ENCODE measurements around the gene CNTRL. TPM values are rescaled to one million over a fixed set of nuclear protein-coding genes. Genes with fewer than 3 reads are reported as not detected.

The CNTRL gene
- total RNA-seq, 4 donors from 2014 or later = 9.9 to 23.0 (median 15.4) TPM

- DNase-seq = no peak
- no peak overlapping the region for H3K27ac ChIP-seq
- no peaks in the 10 kb centered on the region for H3K27me3 ChIP-seq
- no peak for TF ChIP-seq CTCF (IDR thresholded peaks at IDR 0.05)
- no peak for TF ChIP-seq POLR2A (IDR thresholded peaks at IDR 0.05)
- 95 to 99% methylated on average over 2 of the region's 2 CpGs for WGBS, 2 donors
- peaks cover 9 to 43% of the 10 kb centered on the region in 2 donors for H3K36me3 ChIP-seq
- intact Hi-C loops (cut with DNase I) = no loop called here
- no peak overlapping the region for H3K4me3 ChIP-seq (replicated peaks in 1 of 3)
- no peaks in the 10 kb centered on the region for H3K4me1 ChIP-seq
- no peaks in the 10 kb centered on the region for H3K9me3 ChIP-seq
Observed at GRCh38 chr9:121143771-121144170, 69.0 kb downstream of the CNTRL start.

DNA sequence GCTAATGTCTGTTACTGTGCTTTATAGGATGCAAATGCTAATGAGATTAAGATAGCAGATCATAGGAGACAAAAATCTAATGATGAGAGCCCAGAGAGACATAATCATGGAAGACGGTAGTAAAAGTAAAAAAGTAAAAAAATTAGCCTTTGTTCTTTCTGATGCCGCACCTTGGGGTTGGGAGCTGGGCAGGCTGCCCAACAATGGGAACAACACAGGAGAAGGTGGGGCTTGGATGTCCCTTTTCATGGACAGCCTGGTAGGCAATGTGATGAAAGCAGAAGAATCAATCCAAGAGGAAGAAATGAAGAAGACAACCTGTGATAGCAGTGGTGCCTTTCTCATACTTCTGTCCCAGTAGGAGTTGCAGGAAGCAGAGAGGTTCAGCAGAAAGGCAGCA lies 69.7 kb downstream of the CNTRL start:
- DNase-seq = no peak
- 93 to 97% methylated on average over 2 of the region's 2 CpGs for WGBS, 2 donors
- peaks cover 9 to 39% of the 10 kb centered on the region in 2 donors for H3K36me3 ChIP-seq
- intact Hi-C loops (cut with DNase I) = no loop called here
- H3K27me3 ChIP-seq = no peaks in the 10 kb centered on the region
- H3K27ac ChIP-seq = no peak overlapping the region
- no peaks in the 10 kb centered on the region for H3K4me1 ChIP-seq
- H3K4me3 ChIP-seq (replicated peaks in 1 of 3) = no peak overlapping the region
- TF ChIP-seq POLR2A (IDR thresholded peaks at IDR 0.05) = no peak
- TF ChIP-seq CTCF (IDR thresholded peaks at IDR 0.05) = no peak
- no peaks in the 10 kb centered on the region for H3K9me3 ChIP-seq

DNA sequence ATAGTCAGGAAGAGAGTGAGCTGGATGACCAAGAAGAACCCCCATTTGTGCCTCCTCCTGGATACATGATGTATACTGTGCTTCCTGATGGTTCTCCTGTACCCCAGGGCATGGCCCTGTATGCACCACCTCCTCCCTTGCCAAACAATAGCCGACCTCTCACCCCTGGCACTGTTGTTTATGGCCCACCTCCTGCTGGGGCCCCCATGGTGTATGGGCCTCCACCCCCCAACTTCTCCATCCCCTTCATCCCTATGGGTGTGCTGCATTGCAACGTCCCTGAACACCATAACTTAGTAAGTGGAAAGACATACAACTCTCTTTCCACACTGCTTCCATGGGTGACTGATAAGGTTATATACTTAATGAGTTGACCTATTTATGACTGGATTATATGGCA lies 75.4 kb downstream of the CNTRL start:
- H3K4me1 ChIP-seq = no peaks in the 10 kb centered on the region
- H3K4me3 ChIP-seq (replicated peaks in 1 of 3) = no peak overlapping the region
- H3K36me3 ChIP-seq = peaks cover 4 to 18% of the 10 kb centered on the region in 2 donors
- no peak for TF ChIP-seq CTCF (IDR thresholded peaks at IDR 0.05)
- TF ChIP-seq POLR2A (IDR thresholded peaks at IDR 0.05) = no peak
- intact Hi-C loops (cut with DNase I) = no loop called here
- H3K9me3 ChIP-seq = no peaks in the 10 kb centered on the region
- no peak for DNase-seq
- no peaks in the 10 kb centered on the region for H3K27me3 ChIP-seq
- H3K27ac ChIP-seq = no peak overlapping the region
- WGBS, 2 donors = 50 to 62% methylated on average over 2 of the region's 2 CpGs

DNA sequence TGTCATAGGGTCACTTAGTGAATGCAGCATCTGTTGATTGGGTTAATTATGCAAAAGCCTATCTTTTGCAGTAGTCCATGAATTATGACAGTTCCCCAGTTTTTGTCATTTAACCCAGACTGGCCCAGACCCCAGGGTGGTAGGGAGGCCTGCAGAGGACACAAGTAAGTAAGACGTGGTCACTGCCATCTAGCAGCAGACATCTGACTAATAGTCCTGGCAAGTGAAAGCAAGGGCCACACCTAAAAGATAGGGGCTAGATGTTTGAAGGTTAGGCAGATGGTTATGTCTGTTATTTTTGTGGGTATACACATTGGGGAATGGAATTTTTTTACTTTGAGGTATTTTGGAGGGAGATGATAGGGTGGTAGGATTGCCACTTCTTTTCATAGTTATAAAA lies 78.9 kb downstream of the CNTRL start:
- no peak for DNase-seq
- TF ChIP-seq POLR2A (IDR thresholded peaks at IDR 0.05) (no peak), CTCF (IDR thresholded peaks at IDR 0.05) (no peak)
- 92 to 96% methylated on average over 1 of the region's 1 CpG for WGBS, 2 donors
- H3K36me3 ChIP-seq = peaks cover 9 to 12% of the 10 kb centered on the region in 2 donors
- no peak overlapping the region for H3K4me3 ChIP-seq (replicated peaks in 1 of 3)
- intact Hi-C loops (cut with DNase I) = no loop called here
- H3K27ac ChIP-seq = no peak overlapping the region
- H3K4me1 ChIP-seq = no peaks in the 10 kb centered on the region
- no peaks in the 10 kb centered on the region for H3K27me3 ChIP-seq
- H3K9me3 ChIP-seq = no peaks in the 10 kb centered on the region

DNA sequence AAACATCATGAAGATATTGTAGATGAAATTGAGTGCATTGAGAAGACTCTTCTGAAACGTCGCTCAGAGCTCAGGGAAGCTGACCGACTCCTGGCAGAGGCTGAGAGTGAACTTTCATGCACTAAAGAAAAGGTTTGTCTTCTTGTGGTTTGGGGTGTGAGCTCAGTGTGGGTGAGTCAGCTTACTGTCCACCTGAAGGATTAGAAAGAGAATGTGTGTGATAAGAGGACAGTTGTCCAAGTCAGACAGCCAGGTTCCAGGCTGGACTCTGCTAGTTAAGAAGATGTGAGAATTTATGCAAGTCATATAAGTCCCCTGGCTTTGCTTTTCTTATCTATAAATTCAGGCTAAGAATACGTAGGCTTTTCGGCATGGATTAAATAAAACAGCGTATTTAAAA lies 80.0 kb downstream of the CNTRL start:
- DNase-seq = no peak
- Histone ChIP-seq H3K27ac (no peak overlapping the region), H3K9me3 (no peaks in the 10 kb centered on the region), H3K27me3 (no peaks in the 10 kb centered on the region), H3K36me3 (peaks cover 9 to 18% of the 10 kb centered on the region in 2 donors), H3K4me1 (no peaks in the 10 kb centered on the region), H3K4me3 (replicated peaks in 1 of 3) (no peak overlapping the region)
- TF ChIP-seq CTCF (IDR thresholded peaks at IDR 0.05) (no peak), POLR2A (IDR thresholded peaks at IDR 0.05) (no peak)
- intact Hi-C loops (cut with DNase I) = no loop called here
- WGBS, 2 donors = 94 to 97% methylated on average over 6 of the region's 6 CpGs

Data from thyroid gland (tissue), 4 donors.